Ectodermal cell (in vitro differentiated cells): ENCODE results near the gene ERCC2.
A peak's percentile ranks its signal among the peaks of the same experiment; 100 is the strongest.
"Not testable (repeated sequence)": the region's sequence is repeated elsewhere in the genome, so short reads cannot be mapped to it uniquely, and the experiment has no call there.

ENCODE experiments used
- H3K27ac ChIP-seq: 2 replicates; pipeline ENCODE4 v1.7.0; 2013; ENCODE audit warnings: mild to moderate bottlenecking, low read depth, low read length; ENCODE audit not compliant: insufficient read depth, poor library complexity, severe bottlenecking
- H3K27me3 ChIP-seq: 2 replicates; pipeline ENCODE4 v1.7.0; 2013; ENCODE audit warnings: mild to moderate bottlenecking, low read length; ENCODE audit not compliant: insufficient read depth, control insufficient read depth, poor library complexity, severe bottlenecking
- H3K36me3 ChIP-seq: one replicate; pipeline ENCODE4 v1.7.0; 2013; ENCODE audit warnings: low read length; ENCODE audit not compliant: control insufficient read depth, insufficient read depth
- H3K4me1 ChIP-seq: one replicate; pipeline ENCODE4 v1.7.0; 2013; ENCODE audit warnings: low read length; ENCODE audit not compliant: control insufficient read depth, insufficient read depth
- H3K4me3 ChIP-seq: 2 replicates; pipeline ENCODE4 v1.7.0; 2013; ENCODE audit warnings: low read depth, low read length, control low read depth; ENCODE audit not compliant: insufficient read depth
- H3K9me3 ChIP-seq: 2 replicates; pipeline ENCODE4 v1.7.0; 2013; ENCODE audit warnings: mild to moderate bottlenecking, low read length, moderate library complexity; ENCODE audit not compliant: control insufficient read depth
- WGBS, 2 experiments: methylation state at CpG; one replicate each; pipeline ENCODE4 v1.1.7; 2013; ENCODE audit warnings: missing lambda C conversion rate in 2 of 2; 5-methylcytosine and 5-hydroxymethylcytosine counted together

The ERCC2 gene

GRCh38 chr19:45408121-45408520, 37.7 kb upstream of the ERCC2 start:
- peaks cover 11% of the 10 kb centered on the region for H3K36me3 ChIP-seq
- WGBS, 2 experiments, result 93 to 94% methylated on average over 8 of the region's 8 CpGs
- peaks cover 23% of the 10 kb centered on the region for H3K27me3 ChIP-seq
- H3K4me3 ChIP-seq, result no peak overlapping the region
- peaks cover 14% of the 10 kb centered on the region for H3K4me1 ChIP-seq
- H3K27ac ChIP-seq, result no peak overlapping the region
- H3K9me3 ChIP-seq, result no peaks in the 10 kb centered on the region

GRCh38 chr19:45407585-45407984, 37.2 kb upstream of the ERCC2 start:
- Histone ChIP-seq H3K27me3 (peaks cover 29% of the 10 kb centered on the region), H3K4me3 (peak overlapping the region; percentile 85), H3K4me1 (peaks cover 17% of the 10 kb centered on the region)
- 90 to 91% methylated on average over 5 of the region's 5 CpGs for WGBS, 2 experiments
- not testable (repeated sequence) for H3K9me3 ChIP-seq, H3K27ac ChIP-seq, H3K36me3 ChIP-seq

- H3K9me3 ChIP-seq, result no peaks in the 10 kb centered on the region
- H3K27me3 ChIP-seq, result peaks cover 34% of the 10 kb centered on the region
- no peak overlapping the region for H3K27ac ChIP-seq
- 1 to 2% methylated on average over 10 of the region's 10 CpGs for WGBS, 2 experiments
- H3K4me3 ChIP-seq, result peak overlapping the region; percentile 85
- H3K36me3 ChIP-seq, result peaks cover 6% of the 10 kb centered on the region
- H3K4me1 ChIP-seq, result peaks cover 22% of the 10 kb centered on the region
Measured at GRCh38 chr19:45407091-45407375, 36.7 kb upstream of the ERCC2 start.

GRCh38 chr19:45406226-45407090, 36.1 kb upstream of the ERCC2 start, which contains the start of gene POLR1G:
Gene POLR1G, plus strand, starts transcription at chr19:45406644. Its CDS starts 53 bp downstream, at chr19:45406697.
- peaks cover 40% of the 10 kb centered on the region for H3K27me3 ChIP-seq
- no peaks in the 10 kb centered on the region for H3K9me3 ChIP-seq
- H3K4me1 ChIP-seq, result peaks cover 22% of the 10 kb centered on the region
- 0% methylated on average over 51 of the region's 51 CpGs for WGBS, 2 experiments
- peak within 1 kb of the TSS; percentile 85 for H3K4me3 ChIP-seq
- peaks cover 6% of the 10 kb centered on the region for H3K36me3 ChIP-seq
- peak within 1 kb of the TSS; percentile 99 for H3K27ac ChIP-seq

GRCh38 chr19:45405435-45406225, 35.3 kb upstream of the ERCC2 start:
- no peaks in the 10 kb centered on the region for H3K9me3 ChIP-seq
- peak overlapping the region; percentile 99 for H3K27ac ChIP-seq
- H3K4me3 ChIP-seq, result peak overlapping the region; percentile 85
- 1% methylated on average over 48 of the region's 48 CpGs for WGBS, 2 experiments
- H3K27me3 ChIP-seq, result peaks cover 41% of the 10 kb centered on the region
- no peaks in the 10 kb centered on the region for H3K36me3 ChIP-seq
- peaks cover 22% of the 10 kb centered on the region for H3K4me1 ChIP-seq

GRCh38 chr19:45404557-45405434, 34.4 kb upstream of the ERCC2 start, which contains the start of gene PPP1R13L:
Gene PPP1R13L, minus strand, starts transcription at chr19:45405069. Its CDS starts 6,751 bp downstream, at chr19:45398318.
- WGBS, 2 experiments, result 2% methylated on average over 46 of the region's 46 CpGs

GRCh38 chr19:45403781-45404556, 33.6 kb upstream of the ERCC2 start:
- Histone ChIP-seq H3K36me3 (no peaks in the 10 kb centered on the region), H3K4me3 (peak overlapping the region; percentile 85), H3K4me1 (peaks cover 22% of the 10 kb centered on the region), H3K9me3 (no peaks in the 10 kb centered on the region), H3K27me3 (peaks cover 41% of the 10 kb centered on the region), H3K27ac (no peak overlapping the region)
- 9 to 12% methylated on average over 25 of the region's 25 CpGs for WGBS, 2 experiments

More at GRCh38 chr19:45404557-45405434, 34.4 kb upstream of the ERCC2 start, which contains the start of gene PPP1R13L:
- Histone ChIP-seq H3K9me3 (no peaks in the 10 kb centered on the region), H3K4me1 (peaks cover 22% of the 10 kb centered on the region), H3K27me3 (peaks cover 41% of the 10 kb centered on the region), H3K27ac (peak within 1 kb of the TSS; percentile 99), H3K4me3 (peak within 1 kb of the TSS; percentile 85), H3K36me3 (no peaks in the 10 kb centered on the region)

GRCh38 chr19:45403272-45403671, 32.9 kb upstream of the ERCC2 start:
- H3K27ac ChIP-seq, result no peak overlapping the region
- no peaks in the 10 kb centered on the region for H3K9me3 ChIP-seq
- WGBS, 2 experiments, result 81 to 83% methylated on average over 4 of the region's 4 CpGs
- peaks cover 46% of the 10 kb centered on the region for H3K27me3 ChIP-seq
- H3K4me3 ChIP-seq, result no peak overlapping the region
- no peaks in the 10 kb centered on the region for H3K36me3 ChIP-seq
- peaks cover 27% of the 10 kb centered on the region for H3K4me1 ChIP-seq
